ENCODE measurements around the gene CLEC18C. TPM values are rescaled to one million over a fixed set of nuclear protein-coding genes. Genes with fewer than 3 reads are reported as not detected.

The CLEC18C gene
- total and polyA plus RNA-seq, 2 of the 4 experiments (the other 2 are of a cell fraction), result 0.03 TPM; not detected in 1

GRCh38 chr16:70158261-70158939 lies 15.2 kb upstream of the CLEC18C start:
- no peak overlapping the region for H3K4ac ChIP-seq (ENCODE audit: low read depth, low read length)
- peaks cover 10% of the 10 kb centered on the region; the same call in 1 of the 2 replicates for H3K9me1 ChIP-seq (ENCODE audit: insufficient read depth, low read length)
- dilution Hi-C loops (cut with HindIII; ENCODE audit: low sequenced_read_pairs, unreplicated experiment) (no loop called here), in situ Hi-C loops (cut with MboI; ENCODE audit: low sequenced_read_pairs) (no loop called here), intact Hi-C loops (cut with micrococcal nuclease) (no loop called here)
- H3K56ac ChIP-seq (ENCODE audit: extremely low read depth, insufficient read depth, low read length), result no peak overlapping the region
- no peak overlapping the region for H2BK20ac ChIP-seq (ENCODE audit: low read depth, low read length)
- H4K8ac ChIP-seq (ENCODE audit: low read depth in 2 of 2, low read length in 2 of 2), result no peak overlapping the region
- peaks cover 59% of the 10 kb centered on the region for H3K36me3 ChIP-seq (ENCODE audit: control insufficient read depth, insufficient read depth, low read length)
- ATAC-seq (ENCODE audit: low read depth) (no peak), DNase-seq (no peak)
- H3K79me1 ChIP-seq (ENCODE audit: low read depth in 1 of 2, low read length in 2 of 2), result no peaks in the 10 kb centered on the region
- peaks cover 8% of the 10 kb centered on the region for H3K4me1 ChIP-seq (ENCODE audit: control insufficient read depth, insufficient read depth, low read length)
- no peak overlapping the region for H2BK15ac ChIP-seq (ENCODE audit: low read depth, low read length)
- no peaks in the 10 kb centered on the region for H3K9me3 ChIP-seq (ENCODE audit: control insufficient read depth, insufficient read depth, low read length)
- no peaks in the 10 kb centered on the region for H3K27me3 ChIP-seq (ENCODE audit: control insufficient read depth, insufficient read depth, low read length)
- H3K18ac ChIP-seq (ENCODE audit: low read depth, low read length), result no peak overlapping the region
- no peak overlapping the region for H3K4me3 ChIP-seq (ENCODE audit: insufficient read depth, low read depth, low read length)
- WGBS, 2 experiments (ENCODE audit: extremely low coverage in 2 of 2, insufficient read length in 1 of 2), result 74% methylated on average over 3 of the region's 7 CpGs; no CpG with 5 or more reads in 1 of the 2 experiments
- H3K23ac ChIP-seq (ENCODE audit: low read depth, low read length), result no peak overlapping the region
- BruUV-seq (replicated peaks), result no TSS peak
- no peak overlapping the region for H3K9ac ChIP-seq (ENCODE audit: low read depth, low read length)
- H2AFZ ChIP-seq (replicated peaks; ENCODE audit: low read length, poor library complexity), result no peak overlapping the region
- no peak overlapping the region for H4K5ac ChIP-seq (ENCODE audit: low read depth, low read length)
- CTCF ChIA-PET, result no interaction called here
- no peak overlapping the region for H4K91ac ChIP-seq (ENCODE audit: insufficient read depth, low read depth, low read length)
- no peak overlapping the region for H2BK120ac ChIP-seq (ENCODE audit: low read depth, low read length)
- POLR2A ChIA-PET (ENCODE audit: unreplicated experiment), result no interaction called here
- TF ChIP-seq MAZ (IDR thresholded peaks at IDR 0.05; ENCODE audit: borderline replicate concordance, low read depth, low read length), result no peak
- H2AK9ac ChIP-seq (replicated peaks; ENCODE audit: low read depth, low read length, poor library complexity), result no peak overlapping the region
- no peak overlapping the region for H3K4me2 ChIP-seq (ENCODE audit: low read depth, low read length)
- no peak overlapping the region for H2BK5ac ChIP-seq (ENCODE audit: low read depth, low read length, poor library complexity, severe bottlenecking)
- no peak overlapping the region for H3K27ac ChIP-seq (ENCODE audit: insufficient read depth, low read length)
- H2AK5ac ChIP-seq (ENCODE audit: low read depth, low read length), result no peak overlapping the region
- H4K20me1 ChIP-seq (ENCODE audit: insufficient read depth, low read length), result peaks cover 3% of the 10 kb centered on the region; the same call in 1 of the 2 replicates
- H3K14ac ChIP-seq (replicated peaks; ENCODE audit: low read depth, low read length), result no peak overlapping the region

All from IMR-90 (cell line).